ENCODE results near the gene KCNQ1. TPM values are rescaled to one million over a fixed set of nuclear protein-coding genes. Genes with fewer than 3 reads are reported as not detected.

KCNQ1 gene
- total RNA-seq, 1 experiment from 2014 or later = not detected

DNA sequence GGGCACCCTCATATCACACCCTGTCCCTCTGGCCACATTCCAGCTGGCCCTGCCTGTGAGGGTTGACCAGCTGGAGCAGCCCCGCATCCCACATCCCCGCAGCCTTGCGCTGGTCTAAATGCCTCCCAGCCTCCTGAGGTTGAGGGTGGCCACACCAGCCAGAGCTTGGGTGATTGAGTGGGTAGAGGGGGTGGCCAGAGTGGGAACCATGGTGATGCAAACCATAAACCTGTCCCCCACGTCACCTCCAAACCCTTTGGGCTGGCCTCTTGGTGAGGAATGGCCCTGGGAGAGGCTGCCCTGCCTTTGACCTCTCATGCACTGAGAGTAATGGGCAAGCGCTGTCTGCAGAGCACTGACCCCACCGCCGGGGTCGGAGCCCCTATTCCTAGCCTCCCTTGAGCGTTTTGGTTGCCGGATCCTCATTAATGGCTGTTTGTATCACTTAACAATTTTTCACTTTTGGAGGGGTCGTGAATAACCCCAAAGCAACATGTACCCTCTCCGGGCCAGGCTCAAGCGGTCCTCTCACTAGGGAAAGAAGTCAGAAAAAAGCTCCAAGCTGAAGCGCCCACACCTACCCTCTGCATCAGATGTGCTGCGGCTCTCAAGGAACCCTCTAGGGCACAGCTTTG, 271.0 kb downstream of the KCNQ1 start:
- Histone ChIP-seq H3K79me2 (ENCODE audit: low read depth) (no peaks in the 10 kb centered on the region), H3K27me3 (ENCODE audit: insufficient read depth, low read depth) (peaks cover 14% of the 10 kb centered on the region; the same call in 1 of the 2 replicates), H3K27ac (no peak overlapping the region), H3K4me2 (no peak overlapping the region), H4K20me1 (ENCODE audit: insufficient read depth) (no peaks in the 10 kb centered on the region), H3K9me2 (ENCODE audit: insufficient read depth) (no peaks in the 10 kb centered on the region), H2AFZ (no peak overlapping the region), H3F3A (ENCODE audit: insufficient read depth, low read depth) (no peaks in the 10 kb centered on the region), H3K36me3 (ENCODE audit: low read depth) (no peaks in the 10 kb centered on the region), H3K4me3 (no peak overlapping the region), H3K4me1 (replicated peaks; ENCODE audit: insufficient read depth) (no peaks in the 10 kb centered on the region), H3K9me3 (ENCODE audit: insufficient read depth, low read depth) (no peaks in the 10 kb centered on the region)
- POLR2A ChIA-PET (ENCODE audit: unreplicated experiment) = no interaction called here
- no TSS peak for BruUV-seq (replicated peaks)
- TF ChIP-seq CTCF (conservative IDR thresholded peaks at IDR 0.05) (no peak), EZH2 (IDR thresholded peaks at IDR 0.05; ENCODE audit: low read depth) (no peak)
- intact Hi-C loops (cut with micrococcal nuclease; ENCODE audit: unreplicated experiment) = no loop called here
- CTCF ChIA-PET = no interaction called here
- DNase-seq = no peak

GRCh38 chr11:2716376-2717095, 271.7 kb downstream of the KCNQ1 start:
- H3K9me3 ChIP-seq (ENCODE audit: insufficient read depth, low read depth) = no peaks in the 10 kb centered on the region
- no peak overlapping the region for H3K27ac ChIP-seq
- no peak overlapping the region for H2AFZ ChIP-seq
- BruUV-seq (replicated peaks) = no TSS peak
- TF ChIP-seq EZH2 (IDR thresholded peaks at IDR 0.05; ENCODE audit: low read depth) = no peak
- TF ChIP-seq CTCF (conservative IDR thresholded peaks at IDR 0.05) = no peak
- H3K4me3 ChIP-seq = no peak overlapping the region
- ChIA-PET CTCF (no interaction called here), POLR2A (ENCODE audit: unreplicated experiment) (no interaction called here)
- no peaks in the 10 kb centered on the region for H3K9me2 ChIP-seq (ENCODE audit: insufficient read depth)
- no peaks in the 10 kb centered on the region for H3K36me3 ChIP-seq (ENCODE audit: low read depth)
- H3K4me2 ChIP-seq = no peak overlapping the region
- peaks cover 7% of the 10 kb centered on the region; the same call in 1 of the 2 replicates for H3K27me3 ChIP-seq (ENCODE audit: insufficient read depth, low read depth)
- H3F3A ChIP-seq (ENCODE audit: insufficient read depth, low read depth) = no peaks in the 10 kb centered on the region
- intact Hi-C loops (cut with micrococcal nuclease; ENCODE audit: unreplicated experiment) = no loop called here
- H4K20me1 ChIP-seq (ENCODE audit: insufficient read depth) = no peaks in the 10 kb centered on the region
- H3K79me2 ChIP-seq (ENCODE audit: low read depth) = no peaks in the 10 kb centered on the region
- no peaks in the 10 kb centered on the region for H3K4me1 ChIP-seq (replicated peaks; ENCODE audit: insufficient read depth)
- no peak for DNase-seq

- Histone ChIP-seq H3K4me2 (no peak overlapping the region), H3K27me3 (ENCODE audit: insufficient read depth, low read depth) (0 out of 2 replicates have a peak, but pooled peaks cover 3% of the 10 kb centered on the region), H3K9me3 (ENCODE audit: insufficient read depth, low read depth) (no peaks in the 10 kb centered on the region), H3K36me3 (ENCODE audit: low read depth) (no peaks in the 10 kb centered on the region), H4K20me1 (ENCODE audit: insufficient read depth) (no peaks in the 10 kb centered on the region), H3K4me1 (replicated peaks; ENCODE audit: insufficient read depth) (no peaks in the 10 kb centered on the region), H3F3A (ENCODE audit: insufficient read depth, low read depth) (no peaks in the 10 kb centered on the region), H3K27ac (no peak overlapping the region), H3K9me2 (ENCODE audit: insufficient read depth) (no peaks in the 10 kb centered on the region), H3K79me2 (ENCODE audit: low read depth) (no peaks in the 10 kb centered on the region), H3K4me3 (no peak overlapping the region), H2AFZ (no peak overlapping the region)
- ChIA-PET POLR2A (ENCODE audit: unreplicated experiment) (no interaction called here), CTCF (no interaction called here)
- no TSS peak for BruUV-seq (replicated peaks)
- intact Hi-C loops (cut with micrococcal nuclease; ENCODE audit: unreplicated experiment) = no loop called here
- TF ChIP-seq EZH2 (IDR thresholded peaks at IDR 0.05; ENCODE audit: low read depth) (no peak), CTCF (conservative IDR thresholded peaks at IDR 0.05) (no peak)
- no peak for DNase-seq
These were observed 272.9 kb downstream of the KCNQ1 start for GRCh38 chr11:2717561-2718325.
